Liver (tissue), 9 donors: Measurements from ENCODE around the gene ADORA3. TPM values are rescaled to one million over a fixed set of nuclear protein-coding genes. Genes with fewer than 3 reads are reported as not detected.

Source experiments
- DNase-seq: peaks from one replicate; pipeline ENCODE4 v3.0.0-alpha.2; 2017; ENCODE audit warnings: low spot score
- H3K27ac ChIP-seq, 2 donors: one replicate each; pipeline ENCODE4 v1.7.0; 2013; ENCODE audit warnings: inconsistent platforms in 2 of 2, low read length in 2 of 2, control low read depth in 1 of 2, low read depth in 1 of 2, mild to moderate bottlenecking in 1 of 2
- H3K27me3 ChIP-seq, 4 donors: one replicate each; pipeline versions ENCODE4 v1.6.1 to v1.7.0; 2013; ENCODE audit warnings: low read length in 3 of 4, inconsistent platforms in 1 of 4, mild to moderate bottlenecking in 1 of 4, moderate library complexity in 1 of 4; ENCODE audit not compliant: control insufficient read depth in 4 of 4, insufficient read depth in 4 of 4
- H3K36me3 ChIP-seq, 4 donors: one replicate each; pipeline versions ENCODE4 v1.6.1 to v1.7.0; 2013; ENCODE audit warnings: low read length in 3 of 4, mild to moderate bottlenecking in 3 of 4, low read depth in 1 of 4, moderate library complexity in 1 of 4; ENCODE audit not compliant: control insufficient read depth in 4 of 4, insufficient read depth in 3 of 4
- H3K4me1 ChIP-seq, 4 donors: one replicate each; pipeline versions ENCODE4 v1.6.1 to v1.7.0; 2013; ENCODE audit warnings: low read length in 3 of 4, mild to moderate bottlenecking in 3 of 4, moderate library complexity in 1 of 4; ENCODE audit not compliant: control insufficient read depth in 4 of 4, insufficient read depth in 4 of 4
- H3K4me3 ChIP-seq, 3 donors: one replicate each; pipeline versions ENCODE4 v1.6.1 to v1.7.0; 2013; ENCODE audit warnings: low read length in 3 of 3, control low read depth in 1 of 3, low read depth in 1 of 3, mild to moderate bottlenecking in 1 of 3
- H3K9ac ChIP-seq, 2 donors: one replicate each; pipeline ENCODE4 v1.7.0; 2013; ENCODE audit warnings: low read length in 2 of 2, mild to moderate bottlenecking in 2 of 2, moderate library complexity in 2 of 2, control low read depth in 1 of 2, low read depth in 1 of 2
- H3K9me3 ChIP-seq, 4 donors: one replicate each; pipeline versions ENCODE4 v1.6.1 to v1.7.0; 2013; ENCODE audit warnings: low read length in 3 of 4; ENCODE audit not compliant: control insufficient read depth in 4 of 4
- ATF3 ChIP-seq: IDR thresholded peaks from 2 replicates; pipeline ENCODE4 v1.6.1; 2016; ENCODE audit warnings: antibody characterized with exemption
- CTCF ChIP-seq: fragments of 150-350 bp; IDR thresholded peaks from 2 replicates; pipeline ENCODE4 v1.5.1; 2017; ENCODE audit warnings: improper control_type of control experiment, low read depth, low read length; ENCODE audit not compliant: missing input control
- FOXA1 ChIP-seq: IDR thresholded peaks from 2 replicates; pipeline ENCODE4 v1.6.1; 2016; ENCODE audit warnings: antibody characterized with exemption
- FOXA2 ChIP-seq: IDR thresholded peaks from 2 replicates; pipeline ENCODE4 v1.6.1; 2016; ENCODE audit warnings: antibody characterized with exemption
- GABPA ChIP-seq, 2 donors: IDR thresholded peaks in 1 of 2; conservative IDR thresholded peaks in 1 of 2; 2 replicates each; pipeline ENCODE4 v1.6.1; 2016; ENCODE audit warnings: antibody characterized with exemption in 2 of 2, mild to moderate bottlenecking in 1 of 2, moderate library complexity in 1 of 2
- HNF4G ChIP-seq: IDR thresholded peaks from 2 replicates; pipeline ENCODE4 v1.6.1; 2016; ENCODE audit warnings: antibody characterized with exemption
- JUND ChIP-seq, 2 donors: IDR thresholded peaks; 2 replicates each; pipeline ENCODE4 v1.6.1; 2016; ENCODE audit warnings: antibody characterized with exemption in 2 of 2
- NR2F2 ChIP-seq: IDR thresholded peaks from 2 replicates; pipeline ENCODE4 v1.6.1; 2016; ENCODE audit warnings: antibody characterized with exemption
- RAD21 ChIP-seq, 2 donors: IDR thresholded peaks; 2 replicates each; pipeline ENCODE4 v1.6.1; 2016; ENCODE audit warnings: antibody characterized with exemption in 2 of 2, mild to moderate bottlenecking in 2 of 2
- REST ChIP-seq: IDR thresholded peaks from 2 replicates; pipeline ENCODE4 v1.6.1; 2016; ENCODE audit warnings: antibody characterized with exemption, mild to moderate bottlenecking
- RXRA ChIP-seq, 2 donors: IDR thresholded peaks; 2 replicates each; pipeline ENCODE4 v1.6.1; 2017 to 2018; ENCODE audit warnings: antibody characterized with exemption in 2 of 2, mild to moderate bottlenecking in 1 of 2
- SP1 ChIP-seq: IDR thresholded peaks from 2 replicates; pipeline ENCODE4 v1.6.1; 2018; ENCODE audit warnings: antibody characterized with exemption, mild to moderate bottlenecking
- TAF1 ChIP-seq: conservative IDR thresholded peaks from 2 replicates; pipeline ENCODE4 v1.6.1; 2016; ENCODE audit warnings: antibody characterized with exemption, mild to moderate bottlenecking
- YY1 ChIP-seq: IDR thresholded peaks from 2 replicates; pipeline ENCODE4 v1.6.1; 2016; ENCODE audit warnings: antibody characterized with exemption, mild to moderate bottlenecking
- ZBTB33 ChIP-seq: IDR thresholded peaks from 2 replicates; pipeline ENCODE4 v1.6.1; 2016; ENCODE audit warnings: antibody characterized with exemption
- WGBS: extraction: QIAGEN DNeasy Blood & Tissue Kit; methylation state at CpG from one replicate; pipeline ENCODE4 v1.1.7; 2013; 5-methylcytosine and 5-hydroxymethylcytosine counted together
- polyA plus RNA-seq, 2 donors: library from polyadenylated mRNA; stranded (reverse) in 1 of 2; unstranded in 1 of 2; fragments of 200-250 nt in 1 of 2; fragments of >200 nt in 1 of 2; fragmentation: Nextera tagmentation in 1 of 2; extraction: Ambion mirVana in 1 of 2; gene quantifications; one replicate each; pipeline versions ENCODE4 v1.2.1 to v1.2.3, GENCODE V29; 2013 to 2015
- total RNA-seq, 2 donors: library from RNA; depleted of rRNA; stranded (reverse); fragments of >200 nt; gene quantifications; one replicate each; pipeline ENCODE4 v1.2.3, GENCODE V29; 2014
- donor health status: healthy.
- donor health status: healthy.
- donor health status: healthy.
- donor health status: healthy.
- donor health status: healthy.

Gene ADORA3
- total and polyA plus RNA-seq, 4 donors: 0.97 to 5.6 (median 3.2) TPM

- no peak for TF ChIP-seq HNF4G
- TF ChIP-seq RXRA (IDR thresholded peaks at IDR 0.05): peak in 1 of 2 donors; percentile 8
- peak; percentile 31 for TF ChIP-seq SP1
- TF ChIP-seq ZBTB33: peak; percentile 29
- TF ChIP-seq YY1: no peak
- Histone ChIP-seq H3K4me1 (no peaks in the 10 kb centered on the region), H3K36me3 (peaks cover 0 to 34% (median 22%) of the 10 kb centered on the region in 4 donors), H3K27me3 (no peaks in the 10 kb centered on the region), H3K4me3 (no peak overlapping the region), H3K9ac (no peak overlapping the region), H3K27ac (peak overlapping the region; percentile 57 to 66), H3K9me3 (no peaks in the 10 kb centered on the region)
- DNase-seq: no peak
- WGBS: 64% methylated on average over 3 of the region's 3 CpGs
Measured at GRCh38 chr1:111471012-111471411, 32.4 kb downstream of the ADORA3 start.

- 92% methylated on average over 5 of the region's 5 CpGs for WGBS
- no peaks in the 10 kb centered on the region for H3K4me1 ChIP-seq
- H3K36me3 ChIP-seq: peaks cover 0 to 34% (median 22%) of the 10 kb centered on the region in 4 donors
- TF ChIP-seq YY1 (no peak), REST (no peak), JUND (IDR thresholded peaks at IDR 0.05) (no peak), TAF1 (no peak)
- H3K27ac ChIP-seq: peak overlapping the region; percentile 57 to 66
- no peak overlapping the region for H3K9ac ChIP-seq
- H3K4me3 ChIP-seq: no peak overlapping the region
- no peak for DNase-seq
- no peaks in the 10 kb centered on the region for H3K27me3 ChIP-seq
- no peaks in the 10 kb centered on the region for H3K9me3 ChIP-seq
Measured at GRCh38 chr1:111470596-111470995, 32.8 kb downstream of the ADORA3 start.

- H3K4me1 ChIP-seq: no peaks in the 10 kb centered on the region
- H3K36me3 ChIP-seq: peaks cover 0 to 36% (median 22%) of the 10 kb centered on the region in 4 donors
- no peaks in the 10 kb centered on the region for H3K9me3 ChIP-seq
- TF ChIP-seq JUND (IDR thresholded peaks at IDR 0.05) (no peak), FOXA2 (no peak), HNF4G (no peak), CTCF (no peak), NR2F2 (no peak), ATF3 (no peak), FOXA1 (no peak), ZBTB33 (no peak), RAD21 (IDR thresholded peaks at IDR 0.05) (no peak), REST (no peak), GABPA (IDR thresholded peaks at IDR 0.05 in 1 of 2, conservative IDR thresholded peaks at IDR 0.05 in 1 of 2) (no peak)
- no peak overlapping the region for H3K9ac ChIP-seq
- H3K27me3 ChIP-seq: no peaks in the 10 kb centered on the region
- no peak for DNase-seq
- no peak overlapping the region for H3K27ac ChIP-seq
- no peak overlapping the region for H3K4me3 ChIP-seq
Measured at GRCh38 chr1:111469539-111469938, 33.9 kb downstream of the ADORA3 start.
